HG03442 (cell line): ENCODE results near the gene CFL1.
"Not testable (repeated sequence)": the region's sequence is repeated elsewhere in the genome, so short reads cannot be mapped to it uniquely, and the experiment has no call there.

ENCODE experiments used
- ATAC-seq: cut with Tn5 transposase; IDR thresholded peaks from one replicate; pipeline ENCODE4 v1.9.1; 2021; ENCODE audit warnings: mild to moderate bottlenecking, moderate library complexity; ENCODE audit not compliant: unreplicated experiment

CFL1 gene

GRCh38 chr11:65857853-65858680 lies at the start of gene CFL1:
CFL1 (minus strand) TSS chr11:65858180; CDS start chr11:65858099, 81 bp downstream.
- ATAC-seq = peak; percentile 35

- no peak for ATAC-seq
Observed at GRCh38 chr11:65906602-65907001, 48.6 kb upstream of the CFL1 start.

GRCh38 chr11:65903715-65904114 lies 45.7 kb upstream of the CFL1 start:
- ATAC-seq = no peak

- no peak for ATAC-seq
Observed at GRCh38 chr11:65903068-65903481, 45.1 kb upstream of the CFL1 start.

GRCh38 chr11:65900899-65901180 lies 42.9 kb upstream of the CFL1 start:
- no peak for ATAC-seq

GRCh38 chr11:65900125-65900898 lies 42.3 kb upstream of the CFL1 start, which contains the start of gene FOSL1:
FOSL1 (minus strand) TSS chr11:65900388; CDS start chr11:65900339, 49 bp downstream.
- peak; percentile 70 for ATAC-seq

GRCh38 chr11:65899356-65900124 lies 41.6 kb upstream of the CFL1 start:
- ATAC-seq = no peak

GRCh38 chr11:65898656-65899355 lies 40.8 kb upstream of the CFL1 start:
- ATAC-seq = no peak

GRCh38 chr11:65897020-65897471 lies 39.1 kb upstream of the CFL1 start:
- no peak for ATAC-seq

DNA sequence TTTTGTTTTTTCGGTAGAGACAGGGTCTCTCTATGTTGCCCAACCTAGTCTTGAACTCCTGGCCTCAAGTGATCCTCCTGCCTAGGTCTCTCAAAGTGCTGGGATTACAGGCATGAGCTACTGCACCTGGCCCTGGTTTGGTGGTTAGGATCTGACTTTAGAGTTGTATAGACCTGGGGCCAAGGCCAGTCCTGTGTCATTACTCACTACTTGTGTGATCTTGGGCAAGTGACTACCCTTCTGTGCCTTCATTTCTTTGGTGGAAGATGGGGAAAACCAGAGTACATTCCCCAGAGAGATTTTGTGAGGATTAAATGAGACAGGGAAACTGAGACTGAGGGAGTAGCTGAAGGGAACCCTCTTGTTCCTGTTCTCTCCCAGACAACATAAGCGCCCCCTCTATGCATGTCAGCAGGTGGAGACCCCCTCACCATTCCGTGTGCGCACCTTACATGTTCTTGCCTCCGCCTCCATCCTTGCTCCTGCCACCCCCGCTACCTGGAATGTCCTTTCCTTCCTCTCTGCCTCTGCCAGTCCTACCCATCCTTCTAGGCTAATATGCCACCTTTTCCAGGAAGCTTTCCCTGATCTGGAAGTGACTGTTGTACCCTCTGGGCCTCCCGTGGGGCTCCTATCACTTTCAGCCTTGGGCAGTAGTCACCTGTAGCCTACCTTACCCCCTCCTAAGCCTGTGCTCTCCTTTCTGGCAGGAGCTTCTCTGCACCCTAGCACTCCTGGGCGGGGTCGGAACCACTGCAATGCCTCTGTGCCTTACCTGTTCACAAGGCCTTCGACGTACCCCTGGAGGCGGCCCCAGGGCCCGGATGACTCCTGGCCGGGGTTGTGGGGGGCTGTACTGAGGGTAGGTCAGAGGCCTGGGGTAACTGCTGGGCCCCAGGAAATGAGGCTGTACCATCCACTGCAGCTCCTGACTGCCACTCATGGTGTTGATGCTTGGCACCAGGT lies 38.3 kb upstream of the CFL1 start:
- no peak for ATAC-seq

DNA sequence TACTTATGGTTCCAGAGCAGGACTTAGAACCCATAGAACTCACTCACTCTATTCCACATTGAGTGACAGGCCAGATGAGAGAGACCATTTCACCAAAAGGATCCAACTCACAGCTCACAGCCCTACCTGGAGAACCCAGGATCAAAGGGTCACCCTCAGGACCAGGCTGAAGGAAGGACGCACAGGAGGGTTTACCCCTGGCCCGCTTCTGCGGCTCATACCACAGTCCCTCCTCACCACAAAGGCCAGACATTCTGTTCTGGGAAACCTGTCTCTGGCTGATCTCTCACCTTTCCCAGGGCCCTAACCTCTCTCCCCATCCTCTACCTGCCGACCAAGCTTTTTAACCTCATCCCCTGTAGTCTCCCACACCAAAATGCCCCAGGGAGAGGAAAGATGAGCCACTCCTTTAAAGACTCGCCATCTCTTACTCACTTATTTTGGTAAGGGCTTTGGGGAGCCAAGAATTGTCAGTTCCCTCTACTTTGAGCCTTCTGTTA lies 37.6 kb upstream of the CFL1 start:
- no peak for ATAC-seq

- ATAC-seq = no peak
Observed at GRCh38 chr11:65894034-65894591, 36.1 kb upstream of the CFL1 start.

DNA sequence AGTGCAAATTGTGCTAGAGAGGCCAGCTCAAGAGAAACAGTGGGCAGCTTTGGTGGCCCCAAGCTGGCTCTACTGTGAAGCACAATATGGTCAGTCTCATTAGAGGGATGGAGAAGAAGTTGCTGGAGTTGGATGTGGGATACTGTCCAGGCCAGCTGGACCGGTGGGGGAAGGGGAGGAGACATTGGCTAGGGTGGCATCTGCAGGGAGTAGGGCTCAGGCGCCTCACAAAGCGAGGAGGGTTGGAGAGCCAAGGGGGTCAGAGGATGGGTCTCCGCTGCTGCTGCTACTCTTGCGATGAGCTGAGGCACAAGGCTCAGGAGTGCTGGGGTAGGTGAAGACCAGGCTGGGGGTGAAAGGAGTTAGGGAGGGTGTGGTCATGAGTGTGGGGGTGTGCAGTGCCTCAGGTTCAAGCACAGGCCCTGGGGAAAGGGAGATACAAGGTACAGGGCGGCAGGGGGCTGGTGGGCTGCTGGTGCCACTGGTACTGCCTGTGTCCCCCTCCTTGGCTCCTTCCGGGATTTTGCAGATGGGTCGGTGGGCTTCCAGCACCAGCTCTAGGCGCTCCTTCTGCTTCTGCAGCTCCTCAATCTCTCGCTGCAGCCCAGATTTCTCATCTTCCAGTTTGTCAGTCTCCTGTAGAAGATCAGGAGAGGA lies 34.8 kb upstream of the CFL1 start:
- no peak for ATAC-seq

DNA sequence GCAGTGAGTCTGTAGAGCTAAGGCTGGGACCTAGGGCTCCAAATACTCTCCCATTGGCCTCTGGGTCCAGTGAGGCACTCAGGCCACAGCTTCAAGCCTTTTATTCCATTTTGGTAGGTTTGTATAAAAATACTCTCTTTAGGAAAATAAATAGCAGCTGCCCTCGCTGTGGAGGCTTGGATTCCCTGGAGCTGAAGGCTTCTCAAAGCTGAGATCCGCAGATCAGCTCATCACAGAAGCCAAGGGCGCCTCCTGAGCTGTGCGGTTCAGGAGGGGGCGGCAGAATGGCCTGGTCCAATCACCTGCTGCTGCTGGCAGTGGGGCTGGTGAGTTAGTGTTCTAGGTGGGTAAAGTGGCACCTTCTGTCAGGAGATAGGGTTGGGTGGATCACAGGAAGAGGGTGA lies 34.2 kb upstream of the CFL1 start:
- not testable (repeated sequence) for ATAC-seq

DNA sequence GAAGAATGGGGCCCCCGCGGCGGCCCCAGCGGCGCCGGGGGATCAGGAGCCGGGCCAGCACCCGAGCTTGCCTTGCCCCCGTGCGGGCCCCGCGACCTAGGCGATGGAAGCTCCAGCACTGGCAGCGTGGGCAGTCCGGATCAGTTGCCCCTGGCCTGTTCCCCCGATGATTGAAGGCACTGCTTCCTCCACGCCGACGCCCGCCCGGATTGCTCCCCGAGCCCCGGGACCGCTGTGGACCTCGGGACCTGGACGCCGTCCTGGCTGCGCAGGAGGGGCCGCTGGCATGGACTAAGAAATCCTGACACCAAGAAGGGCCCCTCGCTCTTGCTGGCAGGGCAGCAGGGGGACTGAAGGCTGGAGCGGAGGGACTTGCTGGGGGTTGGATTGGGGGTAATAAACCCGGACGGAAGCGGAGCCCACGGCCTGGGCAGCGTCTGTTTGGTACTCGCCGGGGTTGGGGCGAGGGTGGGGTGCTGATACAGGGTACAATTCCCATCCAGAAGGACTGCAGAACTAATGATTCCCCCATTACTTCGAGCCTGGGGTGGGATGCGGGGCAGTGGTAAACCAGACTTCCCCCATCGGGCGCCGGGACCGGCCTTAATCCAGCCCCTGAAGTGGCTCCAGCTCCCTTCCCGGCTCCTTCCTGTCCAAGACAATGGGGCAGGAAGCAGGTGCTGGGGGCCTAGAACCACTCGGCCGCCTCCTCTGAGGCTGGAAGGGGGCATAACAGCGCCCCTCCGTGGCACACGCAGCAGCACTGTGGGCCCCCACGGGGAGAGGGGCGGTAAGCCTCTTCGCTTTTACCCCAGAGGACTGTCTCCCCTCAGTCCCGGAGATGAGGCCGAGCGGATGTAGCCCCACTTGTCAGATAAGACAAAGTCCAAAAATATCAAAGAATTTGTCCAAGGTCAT lies 33.5 kb upstream of the CFL1 start:
- no peak for ATAC-seq

DNA sequence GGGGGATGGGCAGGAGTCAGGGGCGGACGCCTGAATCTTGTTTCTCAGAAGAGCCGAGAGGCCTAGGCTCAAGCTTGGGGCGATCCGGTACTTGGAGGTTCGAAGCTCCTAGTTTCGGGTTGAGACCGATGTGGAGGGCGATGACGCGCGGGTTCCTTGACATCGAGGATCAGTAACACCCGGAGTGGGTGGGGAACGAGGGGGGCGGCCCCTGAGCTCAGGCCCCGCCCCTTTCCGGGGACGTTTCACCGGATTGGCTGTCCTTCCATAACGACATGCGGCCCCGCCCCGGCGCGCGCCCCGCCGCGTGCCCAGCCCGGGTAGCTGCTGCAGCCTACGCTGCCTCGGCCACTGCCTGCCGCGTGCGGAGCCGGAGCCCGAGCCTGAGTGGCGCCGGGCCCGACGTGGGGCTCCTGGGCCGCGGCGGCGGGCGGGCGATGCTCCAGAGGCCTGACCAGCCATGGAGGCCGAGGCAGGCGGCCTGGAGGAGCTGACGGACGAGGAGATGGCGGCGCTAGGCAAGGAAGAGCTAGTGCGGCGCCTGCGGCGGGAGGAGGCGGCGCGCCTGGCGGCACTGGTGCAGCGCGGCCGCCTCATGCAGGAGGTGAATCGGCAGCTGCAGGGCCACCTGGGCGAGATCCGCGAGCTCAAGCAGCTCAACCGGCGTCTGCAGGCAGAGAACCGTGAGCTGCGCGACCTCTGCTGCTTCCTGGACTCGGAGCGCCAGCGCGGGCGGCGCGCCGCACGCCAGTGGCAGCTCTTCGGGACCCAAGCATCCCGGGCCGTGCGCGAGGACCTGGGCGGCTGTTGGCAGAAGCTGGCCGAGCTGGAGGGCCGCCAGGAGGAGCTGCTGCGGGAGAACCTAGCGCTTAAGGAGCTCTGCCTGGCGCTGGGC lies 32.6 kb upstream of the CFL1 start, which contains the start of gene CCDC85B:
Gene CCDC85B, plus strand, starts transcription at position 350 of the 895 bp plus-strand sequence. Its CDS starts 111 bp downstream, at position 461.
- ATAC-seq = peak; percentile 49
